CD4-positive, alpha-beta T cell (primary cell): ENCODE measurements around the gene CAMK2B. TPM values are rescaled to one million over a fixed set of nuclear protein-coding genes. Genes with fewer than 3 reads are reported as not detected.

Experiments
- ATAC-seq: fragments of 200-7000 bp; cut with Tn5 transposase; one replicate; pipeline ENCODE4 v1.10.0; 2022; ENCODE audit warnings: mild to moderate bottlenecking; ENCODE audit not compliant: poor library complexity
- CTCF ChIA-PET: fragments of 350-600 bp; sonication (Branson Sonifier 250); formaldehyde crosslinking; loops from one replicate; lab custom pipeline; 2021; ENCODE audit warnings: antibody characterized with exemption, inconsistent platforms; lab: Charles Lee
- POLR2A ChIA-PET: fragments of 350-600 bp; sonication (Branson Sonifier 250); formaldehyde crosslinking; loops from one replicate; lab custom pipeline; 2021; ENCODE audit warnings: antibody characterized with exemption, inconsistent platforms; lab: Charles Lee
- DNase-seq, 14 experiments: peaks; one replicate each; pipeline ENCODE4 v3.0.0-alpha.2; 2013 to 2020; ENCODE audit warnings: mixed read lengths in 2 of 14
- H3K27ac ChIP-seq, 2 donors: one replicate each; pipeline versions ENCODE4 v1.5.1 to v1.7.0; 2013; ENCODE audit warnings: low read length in 2 of 2, low read depth in 1 of 2, mild to moderate bottlenecking in 1 of 2
- H3K27me3 ChIP-seq, 2 experiments: 1 replicate in 1 of 2; 2 replicates in 1 of 2; pipeline versions ENCODE4 v1.6.1 to v1.7.0; 2013; ENCODE audit warnings: low read length in 2 of 2, control low read depth in 1 of 2, mild to moderate bottlenecking in 1 of 2, moderate library complexity in 1 of 2; ENCODE audit not compliant: insufficient read depth in 2 of 2, control insufficient read depth in 1 of 2
- H3K36me3 ChIP-seq: one replicate; pipeline ENCODE4 v1.6.1; 2013; ENCODE audit warnings: low read length, control low read depth; ENCODE audit not compliant: insufficient read depth
- H3K4me1 ChIP-seq: one replicate; pipeline ENCODE4 v1.6.1; 2013; ENCODE audit warnings: low read length, control low read depth; ENCODE audit not compliant: insufficient read depth
- H3K4me3 ChIP-seq: one replicate; pipeline ENCODE4 v1.5.1; 2013; ENCODE audit warnings: mild to moderate bottlenecking, low read length, moderate library complexity
- H3K9me3 ChIP-seq, 2 experiments: 1 replicate in 1 of 2; 2 replicates in 1 of 2; pipeline versions ENCODE4 v1.6.1 to v1.7.0; 2013; ENCODE audit warnings: low read length in 2 of 2, mild to moderate bottlenecking in 2 of 2, control low read depth in 1 of 2, moderate library complexity in 1 of 2; ENCODE audit not compliant: control insufficient read depth in 1 of 2, insufficient read depth in 1 of 2
- H3K27ac Mint-ChIP-seq: one replicate; pipeline ENCODE4 v1.8.0; 2020; ENCODE audit warnings: mixed read lengths
- H3K27me3 Mint-ChIP-seq: one replicate; pipeline ENCODE4 v1.8.0; 2021; ENCODE audit warnings: mixed read lengths
- H3K36me3 Mint-ChIP-seq: one replicate; pipeline ENCODE4 v1.8.0; 2021; ENCODE audit warnings: low read depth, mixed read lengths
- H3K4me1 Mint-ChIP-seq: one replicate; pipeline ENCODE4 v1.8.0; 2021; ENCODE audit warnings: low read depth, mixed read lengths
- H3K4me3 Mint-ChIP-seq: one replicate; pipeline ENCODE4 v1.8.0; 2020; ENCODE audit warnings: mild to moderate bottlenecking, mixed read lengths
- H3K9me3 Mint-ChIP-seq: one replicate; pipeline ENCODE4 v1.8.0; 2020; ENCODE audit warnings: mixed read lengths
- intact Hi-C, 2 experiments: fragments of 100-400 bp; cut with DNase I in 1 of 2; cut with micrococcal nuclease in 1 of 2; formaldehyde crosslinking; loops; one replicate each; pipeline versions ENCODE4 v1.15.1 to v1.9.0; 2023 to 2025; cut with DNase I, micrococcal nuclease
- total RNA-seq, 174 experiments: library from RNA in 2 of 174; stranded (reverse) in 2 of 174; gene quantifications; one replicate each; pipeline ENCODE4 v1.2.3 and lab custom pipeline; 2021 to 2026
- TF ChIP-seq, protein P1 (sequence below): fragments of 200-600 bp; IDR thresholded peaks from one replicate; pipeline ENCODE4 v1.8.0; 2022; ENCODE audit warnings: antibody characterized with exemption, mild to moderate bottlenecking

Gene CAMK2B
- total RNA-seq, 2 experiments from 2014 or later: not detected

GRCh38 chr7:44290252-44290620 lies 35.2 kb downstream of the CAMK2B start:
- TF ChIP-seq, protein P1, sequence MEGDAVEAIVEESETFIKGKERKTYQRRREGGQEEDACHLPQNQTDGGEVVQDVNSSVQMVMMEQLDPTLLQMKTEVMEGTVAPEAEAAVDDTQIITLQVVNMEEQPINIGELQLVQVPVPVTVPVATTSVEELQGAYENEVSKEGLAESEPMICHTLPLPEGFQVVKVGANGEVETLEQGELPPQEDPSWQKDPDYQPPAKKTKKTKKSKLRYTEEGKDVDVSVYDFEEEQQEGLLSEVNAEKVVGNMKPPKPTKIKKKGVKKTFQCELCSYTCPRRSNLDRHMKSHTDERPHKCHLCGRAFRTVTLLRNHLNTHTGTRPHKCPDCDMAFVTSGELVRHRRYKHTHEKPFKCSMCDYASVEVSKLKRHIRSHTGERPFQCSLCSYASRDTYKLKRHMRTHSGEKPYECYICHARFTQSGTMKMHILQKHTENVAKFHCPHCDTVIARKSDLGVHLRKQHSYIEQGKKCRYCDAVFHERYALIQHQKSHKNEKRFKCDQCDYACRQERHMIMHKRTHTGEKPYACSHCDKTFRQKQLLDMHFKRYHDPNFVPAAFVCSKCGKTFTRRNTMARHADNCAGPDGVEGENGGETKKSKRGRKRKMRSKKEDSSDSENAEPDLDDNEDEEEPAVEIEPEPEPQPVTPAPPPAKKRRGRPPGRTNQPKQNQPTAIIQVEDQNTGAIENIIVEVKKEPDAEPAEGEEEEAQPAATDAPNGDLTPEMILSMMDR: no peak
- peaks cover 15 to 17% of the 10 kb centered on the region in 2 experiments for H3K27me3 ChIP-seq
- H3K4me3 ChIP-seq: no peak overlapping the region
- ChIA-PET CTCF (no interaction called here), POLR2A (no interaction called here)
- DNase-seq (peak in 2 of 14 experiments; percentile 1 to 14), ATAC-seq (no peak)
- H3K9me3 Mint-ChIP-seq: no peaks in the 10 kb centered on the region
- intact Hi-C loops: no loop called here
- H3K36me3 ChIP-seq: no peaks in the 10 kb centered on the region
- no peak overlapping the region for H3K27ac Mint-ChIP-seq
- H3K27ac ChIP-seq: no peak overlapping the region
- no peaks in the 10 kb centered on the region for H3K4me1 Mint-ChIP-seq
- H3K9me3 ChIP-seq: no peaks in the 10 kb centered on the region
- H3K4me1 ChIP-seq: no peaks in the 10 kb centered on the region
- peaks cover 43% of the 10 kb centered on the region for H3K27me3 Mint-ChIP-seq
- H3K36me3 Mint-ChIP-seq: no peaks in the 10 kb centered on the region
- H3K4me3 Mint-ChIP-seq: no peak overlapping the region

GRCh38 chr7:44289341-44290251 lies 35.8 kb downstream of the CAMK2B start:
- Mint-ChIP-seq H3K36me3 (no peaks in the 10 kb centered on the region), H3K9me3 (no peaks in the 10 kb centered on the region), H3K27ac (no peak overlapping the region), H3K27me3 (peaks cover 40% of the 10 kb centered on the region), H3K4me3 (no peak overlapping the region), H3K4me1 (no peaks in the 10 kb centered on the region)
- ChIA-PET CTCF (no interaction called here), POLR2A (no interaction called here)
- Histone ChIP-seq H3K4me1 (no peaks in the 10 kb centered on the region), H3K36me3 (no peaks in the 10 kb centered on the region), H3K4me3 (no peak overlapping the region), H3K9me3 (no peaks in the 10 kb centered on the region), H3K27me3 (peaks cover 13 to 14% of the 10 kb centered on the region in 2 experiments), H3K27ac (no peak overlapping the region)
- no peak for ATAC-seq
- intact Hi-C loops: no loop called here
- TF ChIP-seq, protein P1: no peak
- DNase-seq: peak in 2 of 14 experiments; percentile 3 to 21

DNA sequence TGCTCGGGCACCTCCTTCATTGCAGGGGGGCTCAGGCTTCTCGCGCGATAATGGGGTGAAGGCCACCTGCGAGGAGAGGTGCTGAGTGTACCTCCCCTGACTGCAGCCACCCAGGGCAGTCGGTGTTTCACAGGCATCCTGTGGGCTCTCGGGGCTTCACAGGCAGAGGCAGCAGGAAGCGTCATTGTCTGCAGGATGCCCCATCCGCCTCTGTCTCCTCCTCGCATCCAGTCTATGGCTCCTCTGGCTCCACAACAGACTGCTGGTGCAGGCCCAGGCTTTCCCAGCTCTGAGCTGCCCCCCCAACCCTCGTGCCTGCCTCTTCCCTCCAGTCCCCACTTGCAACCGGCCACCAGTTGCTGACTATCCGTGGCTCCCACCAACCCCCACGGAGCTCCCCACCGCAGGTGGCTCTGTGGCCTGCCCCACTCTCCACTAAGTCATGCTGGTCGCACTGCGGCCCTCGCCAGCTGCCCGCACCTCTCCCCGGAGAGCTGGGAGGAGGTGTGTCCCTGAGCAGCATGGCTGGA lies 36.5 kb downstream of the CAMK2B start:
- DNase-seq (peak in 1 of 14 experiments; percentile 19), ATAC-seq (no peak)
- H3K27ac Mint-ChIP-seq: no peak overlapping the region
- no peaks in the 10 kb centered on the region for H3K36me3 Mint-ChIP-seq
- no peaks in the 10 kb centered on the region for H3K4me1 ChIP-seq
- H3K27me3 ChIP-seq: peaks cover 5 to 9% of the 10 kb centered on the region in 2 experiments
- CTCF ChIA-PET: no interaction called here
- H3K36me3 ChIP-seq: no peaks in the 10 kb centered on the region
- no peaks in the 10 kb centered on the region for H3K9me3 ChIP-seq
- no peak overlapping the region for H3K4me3 ChIP-seq
- TF ChIP-seq, protein P1: no peak
- no peaks in the 10 kb centered on the region for H3K9me3 Mint-ChIP-seq
- peaks cover 34% of the 10 kb centered on the region for H3K27me3 Mint-ChIP-seq
- no peak overlapping the region for H3K27ac ChIP-seq
- POLR2A ChIA-PET: no interaction called here
- no peak overlapping the region for H3K4me3 Mint-ChIP-seq
- intact Hi-C loops: no loop called here
- H3K4me1 Mint-ChIP-seq: no peaks in the 10 kb centered on the region
